ENCODE data around the gene TBXAS1.
A peak's percentile ranks its signal among the peaks of the same experiment; 100 is the strongest.

The TBXAS1 gene

GRCh38 chr7:139940866-139941265 lies 111.8 kb downstream of the TBXAS1 start:
- H3K4me1 ChIP-seq (ENCODE audit: control insufficient read depth, insufficient read depth, low read length): peaks cover 5% of the 10 kb centered on the region
- peaks cover 16% of the 10 kb centered on the region for H3K27me3 ChIP-seq (replicated peaks; ENCODE audit: control insufficient read depth, insufficient read depth, low read length)
- no peak overlapping the region for H3K4me3 ChIP-seq (ENCODE audit: low read length)
- H3K36me3 ChIP-seq (ENCODE audit: control insufficient read depth, insufficient read depth, low read length, severe bottlenecking): no peaks in the 10 kb centered on the region
- peak; percentile 7 for DNase-seq (ENCODE audit: low read depth)
- peaks cover 10% of the 10 kb centered on the region for H3K9me3 ChIP-seq (ENCODE audit: control insufficient read depth, low read length)
- H3K9ac ChIP-seq (ENCODE audit: low read length): no peak overlapping the region

GRCh38 chr7:139941421-139941820 lies 112.4 kb downstream of the TBXAS1 start:
- peaks cover 5% of the 10 kb centered on the region for H3K4me1 ChIP-seq (ENCODE audit: control insufficient read depth, insufficient read depth, low read length)
- DNase-seq (ENCODE audit: low read depth): no peak
- H3K9me3 ChIP-seq (ENCODE audit: control insufficient read depth, low read length): peaks cover 12% of the 10 kb centered on the region
- no peak overlapping the region for H3K9ac ChIP-seq (ENCODE audit: low read length)
- no peaks in the 10 kb centered on the region for H3K36me3 ChIP-seq (ENCODE audit: control insufficient read depth, insufficient read depth, low read length, severe bottlenecking)
- no peak overlapping the region for H3K4me3 ChIP-seq (ENCODE audit: low read length)
- peaks cover 16% of the 10 kb centered on the region for H3K27me3 ChIP-seq (replicated peaks; ENCODE audit: control insufficient read depth, insufficient read depth, low read length)

GRCh38 chr7:139941866-139942265 lies 112.8 kb downstream of the TBXAS1 start:
- peaks cover 16% of the 10 kb centered on the region for H3K9me3 ChIP-seq (ENCODE audit: control insufficient read depth, low read length)
- H3K4me3 ChIP-seq (ENCODE audit: low read length): no peak overlapping the region
- no peak for DNase-seq (ENCODE audit: low read depth)
- no peak overlapping the region for H3K9ac ChIP-seq (ENCODE audit: low read length)
- H3K27me3 ChIP-seq (replicated peaks; ENCODE audit: control insufficient read depth, insufficient read depth, low read length): peaks cover 16% of the 10 kb centered on the region
- H3K36me3 ChIP-seq (ENCODE audit: control insufficient read depth, insufficient read depth, low read length, severe bottlenecking): no peaks in the 10 kb centered on the region
- H3K4me1 ChIP-seq (ENCODE audit: control insufficient read depth, insufficient read depth, low read length): peaks cover 4% of the 10 kb centered on the region

- H3K27me3 ChIP-seq (replicated peaks; ENCODE audit: control insufficient read depth, insufficient read depth, low read length): peaks cover 16% of the 10 kb centered on the region
- DNase-seq (ENCODE audit: low read depth): peak; percentile 4
- H3K9me3 ChIP-seq (ENCODE audit: control insufficient read depth, low read length): peaks cover 17% of the 10 kb centered on the region
- H3K4me3 ChIP-seq (ENCODE audit: low read length): no peak overlapping the region
- H3K36me3 ChIP-seq (ENCODE audit: control insufficient read depth, insufficient read depth, low read length, severe bottlenecking): no peaks in the 10 kb centered on the region
- H3K9ac ChIP-seq (ENCODE audit: low read length): no peak overlapping the region
- no peaks in the 10 kb centered on the region for H3K4me1 ChIP-seq (ENCODE audit: control insufficient read depth, insufficient read depth, low read length)
Measured at GRCh38 chr7:139942636-139943035, 113.6 kb downstream of the TBXAS1 start.

- no peak for DNase-seq (ENCODE audit: low read depth)
- H3K9me3 ChIP-seq (ENCODE audit: control insufficient read depth, low read length): peaks cover 20% of the 10 kb centered on the region
- H3K9ac ChIP-seq (ENCODE audit: low read length): no peak overlapping the region
- H3K27me3 ChIP-seq (replicated peaks; ENCODE audit: control insufficient read depth, insufficient read depth, low read length): peaks cover 16% of the 10 kb centered on the region
- no peak overlapping the region for H3K4me3 ChIP-seq (ENCODE audit: low read length)
- no peaks in the 10 kb centered on the region for H3K4me1 ChIP-seq (ENCODE audit: control insufficient read depth, insufficient read depth, low read length)
- H3K36me3 ChIP-seq (ENCODE audit: control insufficient read depth, insufficient read depth, low read length, severe bottlenecking): no peaks in the 10 kb centered on the region
Measured at GRCh38 chr7:139943401-139943800, 114.3 kb downstream of the TBXAS1 start.

GRCh38 chr7:139944248-139944647 lies 115.2 kb downstream of the TBXAS1 start:
- H3K27me3 ChIP-seq (replicated peaks; ENCODE audit: control insufficient read depth, insufficient read depth, low read length): peaks cover 19% of the 10 kb centered on the region

GRCh38 chr7:139946533-139946932 lies 117.5 kb downstream of the TBXAS1 start:
- no peak overlapping the region for H3K4me3 ChIP-seq (ENCODE audit: low read length)
- H3K4me1 ChIP-seq (ENCODE audit: control insufficient read depth, insufficient read depth, low read length): no peaks in the 10 kb centered on the region
- H3K9ac ChIP-seq (ENCODE audit: low read length): no peak overlapping the region
- peaks cover 20% of the 10 kb centered on the region for H3K9me3 ChIP-seq (ENCODE audit: control insufficient read depth, low read length)
- H3K27me3 ChIP-seq (replicated peaks; ENCODE audit: control insufficient read depth, insufficient read depth, low read length): peaks cover 10% of the 10 kb centered on the region
- H3K36me3 ChIP-seq (ENCODE audit: control insufficient read depth, insufficient read depth, low read length, severe bottlenecking): no peaks in the 10 kb centered on the region
- no peak for DNase-seq (ENCODE audit: low read depth)

More at GRCh38 chr7:139944248-139944647, 115.2 kb downstream of the TBXAS1 start:
- Histone ChIP-seq H3K9ac (ENCODE audit: low read length) (no peak overlapping the region), H3K36me3 (ENCODE audit: control insufficient read depth, insufficient read depth, low read length, severe bottlenecking) (no peaks in the 10 kb centered on the region), H3K4me1 (ENCODE audit: control insufficient read depth, insufficient read depth, low read length) (no peaks in the 10 kb centered on the region), H3K9me3 (ENCODE audit: control insufficient read depth, low read length) (peaks cover 20% of the 10 kb centered on the region), H3K4me3 (ENCODE audit: low read length) (no peak overlapping the region)
- DNase-seq (ENCODE audit: low read depth): no peak

GRCh38 chr7:139947021-139947420 lies 118.0 kb downstream of the TBXAS1 start:
- DNase-seq (ENCODE audit: low read depth): no peak
- Histone ChIP-seq H3K4me1 (ENCODE audit: control insufficient read depth, insufficient read depth, low read length) (no peaks in the 10 kb centered on the region), H3K9ac (ENCODE audit: low read length) (no peak overlapping the region), H3K4me3 (ENCODE audit: low read length) (no peak overlapping the region), H3K36me3 (ENCODE audit: control insufficient read depth, insufficient read depth, low read length, severe bottlenecking) (no peaks in the 10 kb centered on the region), H3K9me3 (ENCODE audit: control insufficient read depth, low read length) (peaks cover 20% of the 10 kb centered on the region), H3K27me3 (replicated peaks; ENCODE audit: control insufficient read depth, insufficient read depth, low read length) (peaks cover 13% of the 10 kb centered on the region)

- DNase-seq (ENCODE audit: low read depth): no peak
- Histone ChIP-seq H3K4me3 (ENCODE audit: low read length) (no peak overlapping the region), H3K27me3 (replicated peaks; ENCODE audit: control insufficient read depth, insufficient read depth, low read length) (peaks cover 19% of the 10 kb centered on the region), H3K9me3 (ENCODE audit: control insufficient read depth, low read length) (peaks cover 20% of the 10 kb centered on the region), H3K4me1 (ENCODE audit: control insufficient read depth, insufficient read depth, low read length) (no peaks in the 10 kb centered on the region), H3K36me3 (ENCODE audit: control insufficient read depth, insufficient read depth, low read length, severe bottlenecking) (no peaks in the 10 kb centered on the region), H3K9ac (ENCODE audit: low read length) (no peak overlapping the region)
Measured at GRCh38 chr7:139948167-139948566, 119.1 kb downstream of the TBXAS1 start.

GRCh38 chr7:139948587-139949335 lies 119.7 kb downstream of the TBXAS1 start:
- Histone ChIP-seq H3K4me3 (ENCODE audit: low read length) (no peak overlapping the region), H3K4me1 (ENCODE audit: control insufficient read depth, insufficient read depth, low read length) (no peaks in the 10 kb centered on the region), H3K27me3 (replicated peaks; ENCODE audit: control insufficient read depth, insufficient read depth, low read length) (peaks cover 18% of the 10 kb centered on the region), H3K9ac (ENCODE audit: low read length) (no peak overlapping the region), H3K36me3 (ENCODE audit: control insufficient read depth, insufficient read depth, low read length, severe bottlenecking) (no peaks in the 10 kb centered on the region), H3K9me3 (ENCODE audit: control insufficient read depth, low read length) (peaks cover 20% of the 10 kb centered on the region)
- no peak for DNase-seq (ENCODE audit: low read depth)

GRCh38 chr7:139949629-139950028 lies 120.6 kb downstream of the TBXAS1 start:
- H3K36me3 ChIP-seq (ENCODE audit: control insufficient read depth, insufficient read depth, low read length, severe bottlenecking): no peaks in the 10 kb centered on the region
- H3K9me3 ChIP-seq (ENCODE audit: control insufficient read depth, low read length): peaks cover 20% of the 10 kb centered on the region
- H3K27me3 ChIP-seq (replicated peaks; ENCODE audit: control insufficient read depth, insufficient read depth, low read length): peaks cover 12% of the 10 kb centered on the region
- no peak overlapping the region for H3K4me3 ChIP-seq (ENCODE audit: low read length)
- H3K9ac ChIP-seq (ENCODE audit: low read length): no peak overlapping the region
- H3K4me1 ChIP-seq (ENCODE audit: control insufficient read depth, insufficient read depth, low read length): no peaks in the 10 kb centered on the region
- no peak for DNase-seq (ENCODE audit: low read depth)

All from adipocyte (in vitro differentiated cells).